Neural cell (in vitro differentiated cells): ENCODE measurements around the gene DLG5. TPM values are rescaled to one million over a fixed set of nuclear protein-coding genes. Genes with fewer than 3 reads are reported as not detected.

Source experiments
- H2AFZ ChIP-seq: fragments of 200-600, 300-800 bp; sonication (generic), shearing (Covaris generic); 2 replicates; pipeline ENCODE4 v1.6.0; 2014; ENCODE audit warnings: low read depth, mild to moderate bottlenecking, antibody characterized with exemption, low read length, moderate library complexity
- H3F3A ChIP-seq: fragments of 200-600 bp; shearing (Covaris generic); 2 replicates; pipeline ENCODE4 v1.6.1; 2016; ENCODE audit warnings: mild to moderate bottlenecking, moderate library complexity, mixed read lengths, antibody characterized with exemption, low read length; ENCODE audit not compliant: insufficient read depth, poor library complexity, severe bottlenecking
- H3K27ac ChIP-seq: fragments of 200-600, 300-800 bp; sonication (generic), shearing (Covaris generic); 2 replicates; pipeline ENCODE4 v1.5.1; 2014; ENCODE audit warnings: mild to moderate bottlenecking, low read length, moderate library complexity
- H3K27me3 ChIP-seq: fragments of 300-800, 200-600 bp; sonication (generic), shearing (Covaris generic); 2 replicates; pipeline ENCODE4 v1.6.0; 2014; ENCODE audit warnings: mild to moderate bottlenecking, low read depth, low read length, moderate library complexity; ENCODE audit not compliant: insufficient read depth
- H3K36me3 ChIP-seq: fragments of 300-800, 200-600 bp; sonication (generic), shearing (Covaris generic); 2 replicates; pipeline ENCODE4 v1.5.1; 2014; ENCODE audit warnings: mild to moderate bottlenecking, antibody characterized with exemption, low read length, moderate library complexity; ENCODE audit not compliant: insufficient read depth
- H3K4me2 ChIP-seq: fragments of 300-800, 200-600 bp; sonication (generic), shearing (Covaris generic); 2 replicates; pipeline ENCODE4 v1.6.0; 2014; ENCODE audit warnings: mild to moderate bottlenecking, low read length
- H3K4me3 ChIP-seq: fragments of 300-800, 200-600 bp; sonication (generic), shearing (Covaris generic); 2 replicates; pipeline ENCODE4 v1.5.1; 2014; ENCODE audit warnings: mild to moderate bottlenecking, low read length, moderate library complexity
- H3K79me2 ChIP-seq: fragments of 200-600 bp; shearing (Covaris generic); replicated peaks from 2 replicates; pipeline ENCODE4 v1.6.0; 2014; ENCODE audit warnings: mild to moderate bottlenecking, low read length, moderate library complexity; ENCODE audit not compliant: insufficient read depth
- H3K9ac ChIP-seq: fragments of 300-800, 200-600 bp; sonication (generic), shearing (Covaris generic); 2 replicates; pipeline ENCODE4 v1.6.1; 2016; ENCODE audit warnings: mild to moderate bottlenecking, low read length, mixed read lengths
- H3K9me2 ChIP-seq: fragments of 200-600 bp; shearing (Covaris generic); 2 replicates; pipeline ENCODE4 v1.6.1; 2016; ENCODE audit warnings: mild to moderate bottlenecking, low read length, mixed read lengths; ENCODE audit not compliant: insufficient read depth
- H3K9me3 ChIP-seq: fragments of 200-600, 300-800 bp; sonication (generic), shearing (Covaris generic); 2 replicates; pipeline ENCODE4 v1.6.1; 2016; ENCODE audit warnings: mild to moderate bottlenecking, mixed run types, low read length, moderate library complexity, mixed read lengths
- H4K20me1 ChIP-seq: fragments of 200-600 bp; shearing (Covaris generic); 2 replicates; pipeline ENCODE4 v1.6.1; 2016; ENCODE audit warnings: mild to moderate bottlenecking, mixed run types; ENCODE audit not compliant: insufficient read depth
- CTCF ChIP-seq: fragments of 450-650 bp; IDR thresholded peaks from 2 replicates; pipeline ENCODE4 v1.5.1; 2014; ENCODE audit warnings: antibody characterized with exemption, mild to moderate bottlenecking, moderate library complexity; ENCODE audit not compliant: poor library complexity, severe bottlenecking
- EP300 ChIP-seq: fragments of 450-650 bp; conservative IDR thresholded peaks from 2 replicates; pipeline ENCODE4 v1.6.1; 2014; ENCODE audit warnings: antibody characterized with exemption, mild to moderate bottlenecking, moderate library complexity; ENCODE audit not compliant: poor library complexity, severe bottlenecking
- EZH2 ChIP-seq: fragments of 200-600, 300-800 bp; shearing (Covaris generic), sonication (generic); IDR thresholded peaks from 2 replicates; pipeline ENCODE4 v1.6.1; 2014; ENCODE audit warnings: antibody characterized with exemption, low read length, borderline replicate concordance, mild to moderate bottlenecking; ENCODE audit not compliant: insufficient read depth, poor library complexity, severe bottlenecking
- MXI1 ChIP-seq: fragments of 450-650 bp; conservative IDR thresholded peaks from 2 replicates; pipeline ENCODE4 v1.6.1; 2014; ENCODE audit warnings: antibody characterized with exemption, mild to moderate bottlenecking; ENCODE audit not compliant: poor library complexity, severe bottlenecking
- POLR2AphosphoS5 ChIP-seq: IDR thresholded peaks from 2 replicates; pipeline ENCODE4 v1.6.1; 2012
- RAD21 ChIP-seq: fragments of 450-650 bp; conservative IDR thresholded peaks from 2 replicates; pipeline ENCODE4 v1.6.1; 2014; ENCODE audit warnings: antibody characterized with exemption, mild to moderate bottlenecking, moderate library complexity
- REST ChIP-seq: IDR thresholded peaks from 2 replicates; pipeline ENCODE4 v1.6.1; 2012; ENCODE audit warnings: borderline replicate concordance
- SMC3 ChIP-seq: fragments of 450-650 bp; conservative IDR thresholded peaks from 2 replicates; pipeline ENCODE4 v1.6.1; 2014; ENCODE audit warnings: antibody characterized with exemption, mild to moderate bottlenecking, moderate library complexity; ENCODE audit not compliant: poor library complexity
- TAF1 ChIP-seq: IDR thresholded peaks from 2 replicates; pipeline ENCODE4 v1.6.1; 2012; ENCODE audit warnings: low read depth
- polyA plus RNA-seq: library from polyadenylated mRNA; depleted of rRNA; stranded (reverse); fragments of >200 nt; gene quantifications from 2 replicates; pipeline ENCODE4 v1.2.3, GENCODE V29; 2014

The DLG5 gene
- polyA plus RNA-seq, 1 donor from 2014 or later = 72.9 TPM

DNA sequence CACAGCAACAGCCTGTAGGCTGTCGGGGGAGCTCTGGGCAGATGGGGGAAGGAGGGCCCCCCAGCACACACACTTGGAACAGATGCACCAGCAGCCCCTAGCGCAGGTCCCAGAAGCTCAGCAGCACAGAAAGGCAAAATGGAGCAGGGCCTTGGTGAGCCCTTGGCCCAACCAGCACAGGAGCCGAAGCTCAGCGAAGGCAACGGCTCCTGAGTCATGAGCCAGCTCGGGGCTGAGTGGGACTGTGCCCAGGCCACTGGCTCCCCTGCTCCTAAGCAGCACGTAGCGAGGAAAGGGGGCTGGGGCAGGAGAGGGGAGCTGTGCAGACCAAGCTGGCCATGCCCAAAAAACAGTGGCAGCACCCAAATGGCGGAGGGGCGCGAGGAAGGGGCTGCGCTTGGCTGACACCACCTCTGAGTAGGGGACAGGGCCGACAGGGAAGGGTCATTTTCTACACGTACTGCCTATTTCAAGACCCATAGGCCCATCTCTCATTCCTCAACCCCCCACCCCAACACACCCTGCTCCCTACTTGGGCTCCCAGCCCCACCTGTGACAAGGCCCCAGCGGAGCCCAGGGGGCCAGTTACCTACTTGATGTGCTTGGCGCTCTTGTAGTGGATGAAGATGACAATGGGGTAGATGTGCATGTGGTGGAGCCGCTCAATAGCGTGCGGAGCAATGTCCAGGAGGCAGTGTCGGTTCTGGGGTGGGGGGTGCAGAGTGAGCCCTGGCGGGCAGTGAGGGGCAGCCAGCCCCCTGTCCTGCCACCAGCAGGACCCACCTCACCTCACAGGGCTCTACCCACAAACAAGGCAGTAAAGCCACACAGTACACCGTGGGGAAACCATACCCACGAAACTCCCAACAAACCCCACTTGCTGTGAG is 132.1 kb downstream of the DLG5 start:
- Histone ChIP-seq H3K27ac (no peak overlapping the region), H3K4me2 (no peak overlapping the region), H3K9me2 (no peaks in the 10 kb centered on the region), H3K79me2 (no peaks in the 10 kb centered on the region), H3K9ac (no peak overlapping the region), H3K4me3 (no peak overlapping the region), H3F3A (no peaks in the 10 kb centered on the region), H3K9me3 (no peaks in the 10 kb centered on the region), H3K36me3 (peaks cover 5% of the 10 kb centered on the region), H4K20me1 (no peaks in the 10 kb centered on the region), H3K27me3 (no peaks in the 10 kb centered on the region), H2AFZ (no peak overlapping the region)
- TF ChIP-seq SMC3 = no peak
- no peak for TF ChIP-seq REST
- no peak for TF ChIP-seq CTCF
- TF ChIP-seq EZH2 = no peak
- no peak for TF ChIP-seq TAF1
- TF ChIP-seq RAD21 = no peak
- no peak for TF ChIP-seq EP300
- TF ChIP-seq POLR2AphosphoS5 = no peak
- TF ChIP-seq MXI1 = no peak

- TF ChIP-seq REST (no peak), SMC3 (no peak)
- H2AFZ ChIP-seq = no peak overlapping the region
- no peaks in the 10 kb centered on the region for H3F3A ChIP-seq
- no peak overlapping the region for H3K4me3 ChIP-seq
- no peaks in the 10 kb centered on the region for H3K79me2 ChIP-seq
- H3K27ac ChIP-seq = no peak overlapping the region
- peaks cover 5% of the 10 kb centered on the region for H3K36me3 ChIP-seq
- H3K9me3 ChIP-seq = no peaks in the 10 kb centered on the region
- H4K20me1 ChIP-seq = no peaks in the 10 kb centered on the region
- H3K9ac ChIP-seq = no peak overlapping the region
- H3K9me2 ChIP-seq = no peaks in the 10 kb centered on the region
- no peak overlapping the region for H3K4me2 ChIP-seq
- no peaks in the 10 kb centered on the region for H3K27me3 ChIP-seq
Measured at GRCh38 chr10:77793831-77794230, 132.7 kb downstream of the DLG5 start.
